HepG2 (cell line): ENCODE data around the gene CBLN3. TPM values are rescaled to one million over a fixed set of nuclear protein-coding genes. Genes with fewer than 3 reads are reported as not detected.
A peak's percentile ranks its signal among the peaks of the same experiment; 100 is the strongest.

Experiments used
- ATF1 ChIP-seq: IDR thresholded peaks from 2 replicates; pipeline ENCODE4 v1.6.1; 2016; ENCODE audit warnings: mild to moderate bottlenecking, control low read depth
- ATM ChIP-seq: fragments of 450-650 bp; IDR thresholded peaks from 2 replicates; pipeline ENCODE4 v1.7.1; 2017; ENCODE audit warnings: mild to moderate bottlenecking, borderline replicate concordance
- DRAP1 ChIP-seq: IDR thresholded peaks from 2 replicates; pipeline ENCODE4 v1.6.1; 2016; ENCODE audit warnings: missing genetic modification reagents, missing compliant biosample characterization
- ETS1 ChIP-seq: sonication (generic); formaldehyde crosslinking; IDR thresholded peaks from 2 replicates; pipeline ENCODE4 v1.4.0; 2020; ENCODE audit warnings: missing genetic modification reagents
- HDAC6 ChIP-seq: fragments of 200-600 bp; sonication (generic); IDR thresholded peaks from 2 replicates; pipeline ENCODE4 v1.7.0; 2017; ENCODE audit warnings: mild to moderate bottlenecking, antibody characterized with exemption, low read length, low read depth
- HNF4A ChIP-seq: sonication (generic); formaldehyde crosslinking; IDR thresholded peaks from 2 replicates; pipeline ENCODE4 v1.4.0; 2020; ENCODE audit warnings: missing genetic modification reagents
- HNF4G ChIP-seq, 2 experiments: sonication (generic) in 1 of 2; formaldehyde crosslinking in 1 of 2; IDR thresholded peaks; 2 replicates each; pipeline versions ENCODE4 v1.4.0 to v1.6.1; 2011 to 2020; ENCODE audit warnings: borderline replicate concordance in 2 of 2, low read depth in 2 of 2, mild to moderate bottlenecking in 2 of 2, low read length in 1 of 2, missing genetic modification reagents in 1 of 2, moderate library complexity in 1 of 2
- MAFF ChIP-seq: IDR thresholded peaks from 2 replicates; pipeline ENCODE4 v1.6.1; 2011; ENCODE audit warnings: low read depth, low read length, improper control_type of control experiment
- MYC ChIP-seq: sonication (generic); formaldehyde crosslinking; IDR thresholded peaks from 2 replicates; pipeline ENCODE4 v1.9.0; 2021; ENCODE audit warnings: missing genetic modification reagents, borderline replicate concordance
- SMARCC2 ChIP-seq: fragments of 450-650 bp; IDR thresholded peaks from 2 replicates; pipeline ENCODE4 v1.6.1; 2017; ENCODE audit warnings: antibody characterized with exemption, mild to moderate bottlenecking
- U2AF1 ChIP-seq: fragments of 200-400 bp; formaldehyde crosslinking; optimal IDR thresholded peaks from 2 replicates; pipeline ENCODE3; 2017; ENCODE audit warnings: mild to moderate bottlenecking, low read depth, low read length
- ZBTB33 ChIP-seq: sonication (generic); formaldehyde crosslinking; IDR thresholded peaks from 2 replicates; pipeline ENCODE4 v1.4.0; 2020; ENCODE audit warnings: missing genetic modification reagents
- ZBTB4 ChIP-seq: sonication (generic); formaldehyde crosslinking; IDR thresholded peaks from 2 replicates; pipeline ENCODE4 v1.4.0; 2020; ENCODE audit warnings: missing genetic modification reagents, mild to moderate bottlenecking, borderline replicate concordance
- ZFP36L1 ChIP-seq: sonication (generic); formaldehyde crosslinking; IDR thresholded peaks from 2 replicates; pipeline ENCODE4 v1.8.0; 2022; ENCODE audit warnings: mild to moderate bottlenecking, missing genetic modification reagents, moderate library complexity
- ZFP62 ChIP-seq: sonication (generic); formaldehyde crosslinking; IDR thresholded peaks from 2 replicates; pipeline ENCODE4 v1.4.0; 2020; ENCODE audit warnings: missing genetic modification reagents
- ZNF430 ChIP-seq: sonication (generic); formaldehyde crosslinking; IDR thresholded peaks from 2 replicates; pipeline ENCODE4 v1.9.0; 2021; ENCODE audit warnings: mild to moderate bottlenecking, missing genetic modification reagents
- ZNF44 ChIP-seq: sonication (generic); formaldehyde crosslinking; IDR thresholded peaks from 2 replicates; pipeline ENCODE4 v1.5.1; 2020; ENCODE audit warnings: mild to moderate bottlenecking, missing genetic modification reagents
- ZNF556 ChIP-seq: sonication (generic); formaldehyde crosslinking; IDR thresholded peaks from 2 replicates; pipeline ENCODE4 v1.4.0; 2020; ENCODE audit warnings: mild to moderate bottlenecking, missing genetic modification reagents, borderline replicate concordance
- ZNF589 ChIP-seq: sonication (generic); formaldehyde crosslinking; conservative IDR thresholded peaks from 2 replicates; pipeline ENCODE4 v1.8.0; 2022; ENCODE audit warnings: mild to moderate bottlenecking, moderate library complexity, missing genetic modification reagents
- ZNF644 ChIP-seq: IDR thresholded peaks from 2 replicates; pipeline ENCODE4 v1.6.1; 2016; ENCODE audit warnings: low read depth
- ZNF674 ChIP-seq: sonication (generic); formaldehyde crosslinking; IDR thresholded peaks from 2 replicates; pipeline ENCODE4 v1.5.0; 2020; ENCODE audit warnings: low read depth, mild to moderate bottlenecking, missing genetic modification reagents
- ZNF713 ChIP-seq: sonication (generic); formaldehyde crosslinking; IDR thresholded peaks from 2 replicates; pipeline ENCODE4 v1.4.0; 2020; ENCODE audit warnings: mild to moderate bottlenecking, missing genetic modification reagents
- ZNF777 ChIP-seq: sonication (generic); formaldehyde crosslinking; IDR thresholded peaks from 2 replicates; pipeline ENCODE4 v1.4.0; 2020; ENCODE audit warnings: missing genetic modification reagents
- ZSCAN21 ChIP-seq: sonication (generic); formaldehyde crosslinking; IDR thresholded peaks from 2 replicates; pipeline ENCODE4 v1.8.0; 2022; ENCODE audit warnings: mild to moderate bottlenecking, missing genetic modification reagents, moderate library complexity, borderline replicate concordance
- polyA plus RNA-seq, 8 experiments: library from polyadenylated mRNA; depleted of rRNA in 3 of 8; stranded (reverse) in 7 of 8; unstranded in 1 of 8; fragments of >200 nt; fragmentation: Illumina TruSeq in 4 of 8; extraction: Trizol in 4 of 8; gene quantifications; 2 replicates each; pipeline versions ENCODE4 v1.2.1 to v1.2.3, GENCODE V29; 2011 to 2016; ENCODE audit warnings: low read depth in 4 of 8, missing spikeins in 1 of 8, mixed read lengths in 1 of 8; ENCODE audit not compliant: insufficient read depth in 1 of 8
- total RNA-seq, 5 experiments: library from RNA; depleted of rRNA; stranded (reverse); fragments of >200 nt; fragmentation: Illumina TruSeq; extraction: Trizol; gene quantifications; 2 replicates each; pipeline ENCODE4 v1.2.3, GENCODE V29; 2016; ENCODE audit warnings: low read depth in 1 of 5

Gene CBLN3
- total and polyA plus RNA-seq, 2 of the 13 experiments (the other 11 are each of a cell fraction or from before 2014, with no cell fraction given), result 0.66 to 0.98 TPM

GRCh38 chr14:24429395-24430142, at the start of gene CBLN3, which contains the start of gene KHNYN (continued):
- TF ChIP-seq U2AF1 (peak; percentile 91), ZNF44 (CRISPR knock-in tag) (peak; percentile 96; the same call in 1 of the 2 replicates), DRAP1 (CRISPR knock-in tag) (peak; percentile 88), ZNF674 (CRISPR knock-in tag) (peak; percentile 94), ZNF777 (CRISPR knock-in tag) (peak; percentile 99), ZNF713 (peak; percentile 91), ATM (no peak), MAFF (no peak), ZBTB33 (CRISPR knock-in tag) (0 out of 2 replicates have a peak, but pooled peaks have one; percentile 7), ATF1 (CRISPR knock-in tag) (no peak), ZSCAN21 (CRISPR knock-in tag) (no peak), ZFP62 (CRISPR knock-in tag) (no peak), ZNF430 (peak; percentile 90), ETS1 (CRISPR knock-in tag) (no peak), HDAC6 (no peak), ZBTB4 (peak; percentile 82), ZNF589 (CRISPR knock-in tag) (no peak), SMARCC2 (no peak), MYC (CRISPR knock-in tag) (peak; percentile 86), HNF4G (IDR thresholded peaks at IDR 0.05; ENCODE audit: borderline replicate concordance, low read depth, low read length) (no peak), HNF4G (CRISPR knock-in tag; IDR thresholded peaks at IDR 0.05; ENCODE audit: borderline replicate concordance, low read depth) (peak; percentile 67; the same call in 1 of the 2 replicates), HNF4A (CRISPR knock-in tag) (no peak), ZFP36L1 (CRISPR knock-in tag) (no peak), ZNF644 (CRISPR knock-in tag) (no peak; the same call in 1 of the 2 replicates), ZNF556 (CRISPR knock-in tag) (peak; percentile 63; the same call in 1 of the 2 replicates)
